Endothelial cell of umbilical vein (primary cell): ENCODE measurements around the gene PTCSC3. TPM values are rescaled to one million over a fixed set of nuclear protein-coding genes. Genes with fewer than 3 reads are reported as not detected.

Source experiments
- BruUV-seq: library from RNA; stranded (reverse); fragments of 400-500 nt; replicated peaks from 2 replicates; lab custom pipeline; 2021; lab: Mats Ljungman, UMichigan
- CTCF ChIA-PET: fragments of 300-600, 350-600 bp; sonication (Branson Sonifier 250); formaldehyde crosslinking; loops from one replicate; lab custom pipeline; 2021; ENCODE audit warnings: antibody characterized with exemption, inconsistent platforms; lab: Charles Lee
- POLR2A ChIA-PET: fragments of 300-600, 350-600 bp; sonication (Branson Sonifier 250); formaldehyde crosslinking; loops from one replicate; lab custom pipeline; 2021; ENCODE audit warnings: antibody characterized with exemption, inconsistent platforms; lab: Charles Lee
- DNase-seq: peaks from one replicate; pipeline ENCODE4 v3.0.0-alpha.2; 2011; ENCODE audit warnings: low read depth, low spot score
- FAIRE-seq: peaks from 2 replicates; lab custom pipeline; 2011; peaks lifted over from hg19 to GRCh38; lab: Jason Lieb, UNC
- H2AFZ ChIP-seq: 2 replicates; pipeline ENCODE4 v1.6.0; 2012; ENCODE audit warnings: low read depth, low read length, control low read depth, inconsistent platforms
- H3K27ac ChIP-seq: 2 replicates; pipeline ENCODE4 v1.5.1; 2011; ENCODE audit warnings: low read depth, mild to moderate bottlenecking, control low read depth, low read length, moderate library complexity; ENCODE audit not compliant: insufficient read depth
- H3K27me3 ChIP-seq, 2 experiments: 2 replicates each; pipeline versions ENCODE4 v1.6.0 to v1.6.1; 2011; ENCODE audit warnings: low read length in 2 of 2, mixed read lengths in 1 of 2; ENCODE audit not compliant: control insufficient read depth in 2 of 2, insufficient read depth in 2 of 2
- H3K36me3 ChIP-seq, 2 experiments: 2 replicates in 1 of 2; 3 replicates in 1 of 2; pipeline ENCODE4 v1.5.1; 2011; ENCODE audit warnings: low read length in 2 of 2, mild to moderate bottlenecking in 1 of 2, moderate library complexity in 1 of 2; ENCODE audit not compliant: control insufficient read depth in 2 of 2, insufficient read depth in 2 of 2; ENCODE audit errors: extremely low read depth in 1 of 2
- H3K4me1 ChIP-seq: 3 replicates; pipeline ENCODE4 v1.5.1; 2011; ENCODE audit warnings: mild to moderate bottlenecking, low read length; ENCODE audit not compliant: control insufficient read depth, insufficient read depth; ENCODE audit errors: extremely low read depth
- H3K4me2 ChIP-seq: 2 replicates; pipeline ENCODE4 v1.6.1; 2011; ENCODE audit warnings: low read length, control low read depth, mixed read lengths; ENCODE audit not compliant: insufficient read depth
- H3K4me3 ChIP-seq, 3 experiments: fragments of 200-600 bp in 1 of 3; sonication (generic), shearing (Covaris generic) in 1 of 3; replicated peaks in 1 of 3; 2 replicates each; pipeline ENCODE4 v1.5.1; 2011 to 2016; ENCODE audit warnings: control low read depth in 3 of 3, low read length in 3 of 3, mild to moderate bottlenecking in 2 of 3, inconsistent platforms in 1 of 3, low read depth in 1 of 3, moderate library complexity in 1 of 3; ENCODE audit not compliant: insufficient read depth in 1 of 3
- H3K79me2 ChIP-seq: 2 replicates; pipeline ENCODE4 v1.6.0; 2012; ENCODE audit warnings: low read length, inconsistent platforms; ENCODE audit not compliant: control insufficient read depth, insufficient read depth
- H3K9ac ChIP-seq: replicated peaks from 2 replicates; pipeline ENCODE3; 2011; ENCODE audit warnings: low read length, control low read depth; ENCODE audit not compliant: insufficient read depth; ENCODE audit errors: extremely low read depth
- H3K9me1 ChIP-seq: replicated peaks from 3 replicates; pipeline ENCODE4 v1.6.0; 2011; ENCODE audit warnings: mild to moderate bottlenecking, low read length; ENCODE audit not compliant: control insufficient read depth, insufficient read depth; ENCODE audit errors: extremely low read depth
- H3K9me3 ChIP-seq: replicated peaks from 2 replicates; pipeline ENCODE4 v1.5.1; 2012; ENCODE audit warnings: low read length, inconsistent platforms; ENCODE audit not compliant: control insufficient read depth, insufficient read depth
- H4K20me1 ChIP-seq: replicated peaks from 2 replicates; pipeline ENCODE3; 2011; ENCODE audit warnings: mild to moderate bottlenecking, low read length; ENCODE audit not compliant: control insufficient read depth, insufficient read depth; ENCODE audit errors: extremely low read depth
- EZH2 ChIP-seq: IDR thresholded peaks from 2 replicates; pipeline ENCODE4 v1.6.1; 2012; ENCODE audit warnings: borderline replicate concordance, low read depth, mild to moderate bottlenecking, moderate library complexity, low read length, inconsistent platforms; ENCODE audit not compliant: severe bottlenecking
- FOS ChIP-seq: IDR thresholded peaks from 2 replicates; pipeline ENCODE4 v1.6.1; 2011; ENCODE audit warnings: mild to moderate bottlenecking, low read length, moderate library complexity, borderline replicate concordance; ENCODE audit not compliant: insufficient read depth
- GATA2 ChIP-seq: IDR thresholded peaks from 2 replicates; pipeline ENCODE4 v1.7.0; 2011; ENCODE audit warnings: low read depth, mild to moderate bottlenecking, moderate library complexity, mixed read lengths, low read length; ENCODE audit not compliant: insufficient read length, insufficient read depth
- JUN ChIP-seq: IDR thresholded peaks from 2 replicates; pipeline ENCODE4 v1.6.1; 2011; ENCODE audit warnings: borderline replicate concordance, low read depth; ENCODE audit not compliant: insufficient read length, insufficient read depth
- MYC ChIP-seq: IDR thresholded peaks from one replicate; pipeline ENCODE4 v1.6.1; 2011; ENCODE audit warnings: mild to moderate bottlenecking, low read depth, low read length
- POLR2A ChIP-seq: IDR thresholded peaks from 2 replicates; pipeline ENCODE4 v1.6.1; 2012; ENCODE audit warnings: low read depth, mild to moderate bottlenecking, control low read depth, low read length
- POLR2AphosphoS5 ChIP-seq: IDR thresholded peaks from 2 replicates; pipeline ENCODE4 v1.6.1; 2012; ENCODE audit warnings: low read depth, mild to moderate bottlenecking, control low read depth, low read length, moderate library complexity; ENCODE audit not compliant: insufficient read depth
- dilution Hi-C: fragments of 300-500 bp; cut with MboI; formaldehyde crosslinking; loops from one replicate; pipeline ENCODE4 v1.15.0; 2019; ENCODE audit warnings: low sequenced_read_pairs; ENCODE audit not compliant: extremely low pct_ligation_motif_present
- intact Hi-C: fragments of 100-400 bp; cut with micrococcal nuclease; formaldehyde crosslinking; loops from one replicate; pipeline ENCODE4 v1.10.0; 2022
- polyA plus RNA-seq, 4 experiments: library from polyadenylated mRNA; depleted of rRNA in 3 of 4; stranded (reverse) in 3 of 4; unstranded in 1 of 4; fragments of >200 nt; gene quantifications; 2 replicates each; pipeline versions ENCODE4 v1.2.1 to v1.2.3, GENCODE V29; 2011 to 2012; ENCODE audit warnings: missing spikeins in 1 of 4
- total RNA-seq: library from RNA; stranded (reverse); gene quantifications from 2 replicates; pipeline ENCODE4 v1.2.3, GENCODE V29; 2021
- TF ChIP-seq, protein P1 (sequence below), 2 donors: IDR thresholded peaks; 1 replicate in 1 of 2; 2 replicates in 1 of 2; pipeline ENCODE4 v1.5.1; 2011; ENCODE audit warnings: low read length in 2 of 2, mild to moderate bottlenecking in 2 of 2, moderate library complexity in 2 of 2, control low read depth in 1 of 2, inconsistent platforms in 1 of 2, low read depth in 1 of 2; ENCODE audit not compliant: insufficient read depth in 1 of 2; ENCODE audit errors: extremely low read depth in 1 of 2
- TF ChIP-seq, protein P2 (sequence below): IDR thresholded peaks from 2 replicates; pipeline ENCODE4 v1.6.1; 2011; ENCODE audit not compliant: insufficient read depth, insufficient read length

Gene PTCSC3
- total and polyA plus RNA-seq, 2 donors (not counting 3 experiments of a cell fraction or from before 2014, with no cell fraction given): not detected

DNA sequence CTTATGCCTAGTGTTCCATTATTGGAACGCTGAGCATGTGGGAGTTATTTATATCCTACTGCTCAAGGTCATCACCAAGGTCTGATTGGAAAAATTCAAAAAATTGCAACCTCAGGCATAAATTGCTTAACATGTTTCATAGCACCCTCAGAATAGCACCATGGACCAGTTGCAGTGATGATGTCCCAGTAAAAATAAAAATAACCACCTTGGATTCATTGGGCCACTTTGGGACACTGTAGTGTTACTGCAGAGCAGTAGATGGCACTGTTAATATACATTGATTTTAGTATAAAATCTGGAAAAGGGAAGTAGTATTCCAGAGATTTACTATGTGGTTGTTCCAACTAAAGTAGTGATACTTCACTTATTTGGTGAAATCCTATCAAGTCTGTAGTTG is 31.0 kb upstream of the PTCSC3 start:
- FAIRE-seq (no peak), DNase-seq (no peak)
- no peaks in the 10 kb centered on the region for H3K9me1 ChIP-seq
- intact Hi-C loops: loop anchor here (1.0 kb wide), 1 partner anchor 167 kb away; no protein-coding TSS in a partner anchor
- no peak overlapping the region for H3K4me3 ChIP-seq
- no peak overlapping the region for H3K4me2 ChIP-seq
- POLR2A ChIA-PET: no interaction called here
- no peaks in the 10 kb centered on the region for H3K36me3 ChIP-seq
- BruUV-seq: no TSS peak
- H3K27me3 ChIP-seq: peaks cover 3 to 5% of the 10 kb centered on the region in 2 experiments
- no peak overlapping the region for H3K9ac ChIP-seq
- H3K4me1 ChIP-seq: no peaks in the 10 kb centered on the region
- no peaks in the 10 kb centered on the region for H4K20me1 ChIP-seq
- H3K27ac ChIP-seq: no peak overlapping the region
- CTCF ChIA-PET: interaction anchor here (0.7 to 5.1 kb wide), 2 partner anchors 10 to 166 kb away, joined by 3 to 28 read pairs; no protein-coding TSS in a partner anchor
- dilution Hi-C loops: no loop called here
- H2AFZ ChIP-seq: no peak overlapping the region
- H3K79me2 ChIP-seq: no peaks in the 10 kb centered on the region
- no peaks in the 10 kb centered on the region for H3K9me3 ChIP-seq
- TF ChIP-seq JUN (no peak), GATA2 (no peak), POLR2AphosphoS5 (no peak), POLR2A (no peak), EZH2 (no peak), MYC (no peak), FOS (no peak)
- TF ChIP-seq, protein P1, sequence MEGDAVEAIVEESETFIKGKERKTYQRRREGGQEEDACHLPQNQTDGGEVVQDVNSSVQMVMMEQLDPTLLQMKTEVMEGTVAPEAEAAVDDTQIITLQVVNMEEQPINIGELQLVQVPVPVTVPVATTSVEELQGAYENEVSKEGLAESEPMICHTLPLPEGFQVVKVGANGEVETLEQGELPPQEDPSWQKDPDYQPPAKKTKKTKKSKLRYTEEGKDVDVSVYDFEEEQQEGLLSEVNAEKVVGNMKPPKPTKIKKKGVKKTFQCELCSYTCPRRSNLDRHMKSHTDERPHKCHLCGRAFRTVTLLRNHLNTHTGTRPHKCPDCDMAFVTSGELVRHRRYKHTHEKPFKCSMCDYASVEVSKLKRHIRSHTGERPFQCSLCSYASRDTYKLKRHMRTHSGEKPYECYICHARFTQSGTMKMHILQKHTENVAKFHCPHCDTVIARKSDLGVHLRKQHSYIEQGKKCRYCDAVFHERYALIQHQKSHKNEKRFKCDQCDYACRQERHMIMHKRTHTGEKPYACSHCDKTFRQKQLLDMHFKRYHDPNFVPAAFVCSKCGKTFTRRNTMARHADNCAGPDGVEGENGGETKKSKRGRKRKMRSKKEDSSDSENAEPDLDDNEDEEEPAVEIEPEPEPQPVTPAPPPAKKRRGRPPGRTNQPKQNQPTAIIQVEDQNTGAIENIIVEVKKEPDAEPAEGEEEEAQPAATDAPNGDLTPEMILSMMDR (IDR thresholded peaks at IDR 0.05; ENCODE audit: extremely low read depth in 1 of 2, insufficient read depth in 1 of 2, low read depth in 1 of 2, low read length in 2 of 2): no peak
- TF ChIP-seq, protein P2, sequence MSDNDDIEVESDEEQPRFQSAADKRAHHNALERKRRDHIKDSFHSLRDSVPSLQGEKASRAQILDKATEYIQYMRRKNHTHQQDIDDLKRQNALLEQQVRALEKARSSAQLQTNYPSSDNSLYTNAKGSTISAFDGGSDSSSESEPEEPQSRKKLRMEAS: no peak
